ENCODE data around the gene FAM98C. TPM values are rescaled to one million over a fixed set of nuclear protein-coding genes. Genes with fewer than 3 reads are reported as not detected.

The FAM98C gene
- total and polyA plus RNA-seq, 2 of the 13 experiments (the other 11 are each of a cell fraction or from before 2014, with no cell fraction given), result 10.0 to 11.5 TPM

DNA sequence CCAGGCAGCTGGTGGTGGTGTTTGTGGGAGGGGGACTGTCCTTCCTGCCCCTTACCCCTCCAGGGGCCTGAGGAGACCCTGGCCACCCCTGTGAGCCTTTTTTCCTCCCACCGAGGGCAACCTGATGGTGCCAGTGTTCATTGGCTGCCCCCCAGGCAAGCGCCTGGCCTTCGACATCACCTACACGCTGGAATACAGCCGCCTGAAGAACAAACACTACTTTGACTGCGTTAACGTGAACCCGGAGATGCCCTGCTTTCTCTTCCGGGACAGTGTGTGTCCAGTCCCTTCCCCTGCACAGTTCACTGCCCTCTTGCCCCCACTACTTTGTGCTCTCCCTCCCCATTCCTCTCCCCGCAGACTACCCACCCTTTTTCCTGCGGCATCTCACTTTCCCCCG, 35.9 kb upstream of the FAM98C start (continued):
- TF ChIP-seq ZNF746 (CRISPR knock-in tag; IDR thresholded peaks at IDR 0.05) (peak; percentile 34; the same call in 1 of the 2 replicates), ZNF501 (CRISPR knock-in tag; IDR thresholded peaks at IDR 0.05) (0 out of 2 replicates have a peak, but pooled peaks have one; percentile 21), ZFP62 (CRISPR knock-in tag; IDR thresholded peaks at IDR 0.05) (no peak), ZNF660 (CRISPR knock-in tag; IDR thresholded peaks at IDR 0.05; ENCODE audit: borderline replicate concordance, low read depth) (no peak), THAP11 (CRISPR knock-in tag; IDR thresholded peaks at IDR 0.05) (peak; percentile 51; the same call in 1 of the 2 replicates), BORCS8-MEF2B (CRISPR knock-in tag; IDR thresholded peaks at IDR 0.05) (no peak), NR2C2 (CRISPR knock-in tag; IDR thresholded peaks at IDR 0.05; ENCODE audit: borderline replicate concordance) (peak; percentile 97), HMG20A (CRISPR knock-in tag; IDR thresholded peaks at IDR 0.05; ENCODE audit: borderline replicate concordance) (no peak), ZFP82 (CRISPR knock-in tag; IDR thresholded peaks at IDR 0.05; ENCODE audit: borderline replicate concordance) (no peak), WIZ (CRISPR knock-in tag; IDR thresholded peaks at IDR 0.05) (0 out of 2 replicates have a peak, but pooled peaks have one; percentile 46)

DNA sequence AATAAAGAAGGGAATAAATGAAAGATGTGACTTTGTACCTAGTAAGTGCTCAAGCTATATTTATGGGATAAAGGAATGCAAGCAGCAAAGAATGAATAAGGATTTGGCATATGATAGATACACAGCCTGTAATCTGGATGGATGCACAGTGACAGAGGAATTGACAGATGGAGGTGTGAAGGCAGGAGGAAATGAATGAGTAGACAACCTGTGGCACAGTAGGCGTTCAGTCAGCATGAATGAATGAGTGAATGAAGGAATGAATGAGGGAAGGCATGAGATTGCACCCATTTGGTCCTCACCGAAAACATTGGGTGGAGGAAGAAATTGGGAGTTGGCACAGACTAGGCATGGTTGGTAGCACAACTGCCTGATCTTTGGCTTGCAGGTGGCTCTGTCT, 33.3 kb upstream of the FAM98C start:
- no peaks in the 10 kb centered on the region for H3K36me3 ChIP-seq (replicated peaks in 1 of 2; ENCODE audit: control insufficient read depth in 1 of 2, insufficient read depth in 2 of 2, low read length in 2 of 2)
- ChIA-PET POLR2A (interaction anchor here (1.0 kb wide), 1 partner anchor 12 kb away, joined by 4 read pairs; no protein-coding TSS in a partner anchor), CTCF (ENCODE audit: low intra/inter-chr PET ratio, low total read pairs) (no interaction called here)
- no peak for TF ChIP-seq SIX1 (CRISPR knock-in tag; IDR thresholded peaks at IDR 0.05; ENCODE audit: borderline replicate concordance)
- TF ChIP-seq, protein P1, sequence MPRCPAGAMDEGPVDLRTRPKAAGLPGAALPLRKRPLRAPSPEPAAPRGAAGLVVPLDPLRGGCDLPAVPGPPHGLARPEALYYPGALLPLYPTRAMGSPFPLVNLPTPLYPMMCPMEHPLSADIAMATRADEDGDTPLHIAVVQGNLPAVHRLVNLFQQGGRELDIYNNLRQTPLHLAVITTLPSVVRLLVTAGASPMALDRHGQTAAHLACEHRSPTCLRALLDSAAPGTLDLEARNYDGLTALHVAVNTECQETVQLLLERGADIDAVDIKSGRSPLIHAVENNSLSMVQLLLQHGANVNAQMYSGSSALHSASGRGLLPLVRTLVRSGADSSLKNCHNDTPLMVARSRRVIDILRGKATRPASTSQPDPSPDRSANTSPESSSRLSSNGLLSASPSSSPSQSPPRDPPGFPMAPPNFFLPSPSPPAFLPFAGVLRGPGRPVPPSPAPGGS (CRISPR knock-in tag; IDR thresholded peaks at IDR 0.05), result no peak
- no peak for TF ChIP-seq PITX1 (CRISPR knock-in tag; IDR thresholded peaks at IDR 0.05)
- TF ChIP-seq SMARCE1 (IDR thresholded peaks at IDR 0.05; ENCODE audit: borderline replicate concordance), result no peak
- TF ChIP-seq STAG1 (CRISPR knock-in tag; IDR thresholded peaks at IDR 0.05), result no peak
- TF ChIP-seq MLLT10 (CRISPR knock-in tag; IDR thresholded peaks at IDR 0.05), result no peak
- no peak for TF ChIP-seq CAMTA2 (CRISPR knock-in tag; IDR thresholded peaks at IDR 0.05; ENCODE audit: borderline replicate concordance)
- no peak for TF ChIP-seq ZBTB42 (CRISPR knock-in tag; IDR thresholded peaks at IDR 0.05)
- no peak for TF ChIP-seq PTBP1 (IDR thresholded peaks at IDR 0.05; ENCODE audit: low read depth, low read length, poor library complexity, severe bottlenecking)
- TF ChIP-seq, protein P2, sequence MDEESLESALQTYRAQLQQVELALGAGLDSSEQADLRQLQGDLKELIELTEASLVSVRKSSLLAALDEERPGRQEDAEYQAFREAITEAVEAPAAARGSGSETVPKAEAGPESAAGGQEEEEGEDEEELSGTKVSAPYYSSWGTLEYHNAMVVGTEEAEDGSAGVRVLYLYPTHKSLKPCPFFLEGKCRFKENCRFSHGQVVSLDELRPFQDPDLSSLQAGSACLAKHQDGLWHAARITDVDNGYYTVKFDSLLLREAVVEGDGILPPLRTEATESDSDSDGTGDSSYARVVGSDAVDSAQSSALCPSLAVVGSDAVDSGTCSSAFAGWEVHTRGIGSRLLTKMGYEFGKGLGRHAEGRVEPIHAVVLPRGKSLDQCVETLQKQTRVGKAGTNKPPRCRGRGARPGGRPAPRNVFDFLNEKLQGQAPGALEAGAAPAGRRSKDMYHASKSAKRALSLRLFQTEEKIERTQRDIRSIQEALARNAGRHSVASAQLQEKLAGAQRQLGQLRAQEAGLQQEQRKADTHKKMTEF (CRISPR knock-in tag; IDR thresholded peaks at IDR 0.05), result no peak
- TF ChIP-seq PHF21A (CRISPR knock-in tag; IDR thresholded peaks at IDR 0.05), result no peak
- no peak for TF ChIP-seq ZNF724P (CRISPR knock-in tag; IDR thresholded peaks at IDR 0.05; ENCODE audit: borderline replicate concordance)
- H3K79me2 ChIP-seq (ENCODE audit: insufficient read depth, low read length), result no peaks in the 10 kb centered on the region
- DNase-seq (ENCODE audit: low spot score) (no peak), FAIRE-seq (no peak), ATAC-seq (no peak)
- intact Hi-C loops (cut with micrococcal nuclease; ENCODE audit: unreplicated experiment) (no loop called here), in situ Hi-C loops (cut with HindIII; ENCODE audit: extremely low pct_ligation_motif_present, low pct_unique_long_range_greater_than_20kb) (no loop called here)
- H3K4me1 ChIP-seq (ENCODE audit: insufficient read depth, low read length), result peaks cover 30% of the 10 kb centered on the region
- H3K27me3 ChIP-seq (ENCODE audit: control insufficient read depth in 1 of 2, insufficient read depth in 2 of 2, low read length in 2 of 2), result peaks cover 0 to 5% of the 10 kb centered on the region in 2 experiments; a peak in 1 of 5 replicates
- no peak overlapping the region for H3K9ac ChIP-seq (ENCODE audit: insufficient read depth, low read depth, low read length)
- H2AFZ ChIP-seq (ENCODE audit: low read length), result no peak overlapping the region
- H3K27ac ChIP-seq (ENCODE audit: extremely low read length, insufficient read depth, low read length), result no peak overlapping the region
- 43% methylated on average over 2 of the region's 2 CpGs for WGBS (ENCODE audit: low lambda C conversion rate)
- BruUV-seq (replicated peaks), result no TSS peak
- H3K4me3 ChIP-seq (replicated peaks in 1 of 3; ENCODE audit: insufficient read depth in 1 of 3, low read depth in 2 of 3, low read length in 3 of 3), result no peak overlapping the region
- no peaks in the 10 kb centered on the region for H3K9me3 ChIP-seq (ENCODE audit: low read length)
- no peaks in the 10 kb centered on the region for H4K20me1 ChIP-seq (ENCODE audit: insufficient read depth, low read length)
- H3K4me2 ChIP-seq (ENCODE audit: low read depth, low read length), result no peak overlapping the region
